Stromal cell of bone marrow (primary cell): Measurements from ENCODE around the gene ATP8B1.

Experiments used
- DNase-seq: peaks from one replicate; pipeline ENCODE4 v3.0.0-alpha.2; 2012; ENCODE audit warnings: low read depth

ATP8B1 gene

GRCh38 chr18:57819119-57819518 lies 16.0 kb upstream of the ATP8B1 start:
- no peak for DNase-seq

- DNase-seq = no peak
Observed at GRCh38 chr18:57816208-57816954, 13.3 kb upstream of the ATP8B1 start.

GRCh38 chr18:57814555-57814954 lies 11.4 kb upstream of the ATP8B1 start:
- no peak for DNase-seq

GRCh38 chr18:57813245-57813644 lies 10.1 kb upstream of the ATP8B1 start:
- DNase-seq = no peak

- no peak for DNase-seq
Observed at GRCh38 chr18:57812126-57812477, 9.0 kb upstream of the ATP8B1 start.

GRCh38 chr18:57811477-57812125 lies 8.5 kb upstream of the ATP8B1 start:
- DNase-seq = no peak

GRCh38 chr18:57809190-57809589 lies 6.1 kb upstream of the ATP8B1 start:
- DNase-seq = no peak

- DNase-seq = peak; percentile 69
Observed at GRCh38 chr18:57807336-57808117, 4.4 kb upstream of the ATP8B1 start.

GRCh38 chr18:57806978-57807285 lies 3.8 kb upstream of the ATP8B1 start:
- peak; percentile 78 for DNase-seq

- no peak for DNase-seq
Observed at GRCh38 chr18:57806201-57806977, 3.3 kb upstream of the ATP8B1 start.

GRCh38 chr18:57805117-57805516 lies 2.0 kb upstream of the ATP8B1 start:
- no peak for DNase-seq

GRCh38 chr18:57804557-57804956 lies 1.4 kb upstream of the ATP8B1 start:
- DNase-seq = no peak

- no peak for DNase-seq
Observed at GRCh38 chr18:57802213-57803102, 657 bp downstream of the ATP8B1 start.

GRCh38 chr18:57801761-57802212 lies 1.3 kb downstream of the ATP8B1 start:
- DNase-seq = no peak

- DNase-seq = no peak
Observed at GRCh38 chr18:57801325-57801724, 1.8 kb downstream of the ATP8B1 start.

- DNase-seq = no peak
Observed at GRCh38 chr18:57798713-57799373, 4.3 kb downstream of the ATP8B1 start.

- no peak for DNase-seq
Observed at GRCh38 chr18:57797209-57797651, 5.9 kb downstream of the ATP8B1 start.

- DNase-seq = no peak
Observed at GRCh38 chr18:57794951-57795728, 8.0 kb downstream of the ATP8B1 start.

GRCh38 chr18:57793302-57793986 lies 9.7 kb downstream of the ATP8B1 start:
- DNase-seq = no peak
